Measurements from ENCODE around the gene CATSPER1.

GRCh38 chr11:65977621-65978390 is 48.5 kb downstream of the CATSPER1 start:
- TF ChIP-seq POLR2AphosphoS5 (IDR thresholded peaks at IDR 0.05; ENCODE audit: low read depth, low read length) (no peak), ATF3 (IDR thresholded peaks at IDR 0.05; ENCODE audit: insufficient read depth, low read depth, low read length) (no peak), POLR2A (IDR thresholded peaks at IDR 0.05; ENCODE audit: control extremely low read depth in 1 of 2, low read depth in 2 of 2, low read length in 2 of 2) (no peak), USF2 (IDR thresholded peaks at IDR 0.05; ENCODE audit: low read length) (no peak), CREB1 (IDR thresholded peaks at IDR 0.05) (no peak), GABPA (IDR thresholded peaks at IDR 0.05; ENCODE audit: borderline replicate concordance, insufficient read depth, low read length) (no peak)
